Esophagus muscularis mucosa (tissue), 4 donors: ENCODE measurements around the gene CCNQ. TPM values are rescaled to one million over a fixed set of nuclear protein-coding genes. Genes with fewer than 3 reads are reported as not detected.

Source experiments
- DNase-seq: peaks from one replicate; pipeline ENCODE4 v3.0.0-alpha.2; 2017; ENCODE audit errors: extremely low spot score
- H3K27ac ChIP-seq, 4 donors: fragments of 200-600 bp; sonication (generic); replicated peaks in 1 of 4; 1 replicate in 3 of 4; 2 replicates in 1 of 4; pipeline ENCODE4 v1.5.1; 2016 to 2019; ENCODE audit warnings: mild to moderate bottlenecking in 1 of 4
- H3K27me3 ChIP-seq, 4 donors: fragments of 200-600 bp; sonication (generic); one replicate each; pipeline versions ENCODE4 v1.5.1 to v1.6.0; 2016 to 2019
- H3K36me3 ChIP-seq, 4 donors: fragments of 200-600 bp; sonication (generic); one replicate each; pipeline ENCODE4 v1.5.1; 2016 to 2019
- H3K4me1 ChIP-seq, 4 donors: fragments of 200-600 bp; sonication (generic); one replicate each; pipeline ENCODE4 v1.5.1; 2016 to 2019
- H3K4me3 ChIP-seq, 4 donors: fragments of 200-600 bp; sonication (generic); 1 replicate in 2 of 4; 2 replicates in 2 of 4; pipeline ENCODE4 v1.5.1; 2016 to 2019; ENCODE audit warnings: mild to moderate bottlenecking in 4 of 4, moderate library complexity in 1 of 4
- H3K9me3 ChIP-seq, 4 donors: fragments of 200-600 bp; sonication (generic); 1 replicate in 3 of 4; 2 replicates in 1 of 4; pipeline ENCODE4 v1.5.1; 2016 to 2019
- EP300 ChIP-seq: sonication (generic); formaldehyde crosslinking; IDR thresholded peaks from one replicate; pipeline ENCODE4 v1.6.1; 2017; ENCODE audit warnings: antibody characterized with exemption
- POLR2A ChIP-seq: fragments of 450-650 bp; IDR thresholded peaks from one replicate; pipeline ENCODE4 v1.6.1; 2017; ENCODE audit warnings: antibody characterized with exemption, moderate library complexity, mild to moderate bottlenecking, low read depth
- POLR2AphosphoS5 ChIP-seq, 2 donors: sonication (generic); formaldehyde crosslinking; IDR thresholded peaks; one replicate each; pipeline ENCODE4 v1.6.1; 2017; ENCODE audit warnings: antibody characterized with exemption in 2 of 2
- WGBS: methylation state at CpG from one replicate; pipeline ENCODE4 v1.1.5; 2018; 5-methylcytosine and 5-hydroxymethylcytosine counted together
- intact Hi-C: fragments of 100-400 bp; cut with DNase I; formaldehyde crosslinking; loops from one replicate; pipeline ENCODE4 v1.15.1; 2023
- total RNA-seq, 4 donors: library from RNA; depleted of rRNA; stranded (reverse); fragments of >200 nt; gene quantifications; one replicate each; pipeline versions ENCODE4 v1.1.0 to v1.2.1, GENCODE V29; 2016
- TF ChIP-seq, protein P1 (sequence below), 3 experiments: fragments of 200-600 bp in 2 of 3; fragments of 450-650 bp in 1 of 3; sonication (generic) in 2 of 3; IDR thresholded peaks; one replicate each; pipeline ENCODE4 v1.5.1; 2017 to 2019; ENCODE audit warnings: antibody characterized with exemption in 3 of 3, mild to moderate bottlenecking in 2 of 3, moderate library complexity in 1 of 3

The CCNQ gene
- total RNA-seq, 4 donors from 2014 or later: 38.6 to 58.3 (median 49.8) TPM

DNA sequence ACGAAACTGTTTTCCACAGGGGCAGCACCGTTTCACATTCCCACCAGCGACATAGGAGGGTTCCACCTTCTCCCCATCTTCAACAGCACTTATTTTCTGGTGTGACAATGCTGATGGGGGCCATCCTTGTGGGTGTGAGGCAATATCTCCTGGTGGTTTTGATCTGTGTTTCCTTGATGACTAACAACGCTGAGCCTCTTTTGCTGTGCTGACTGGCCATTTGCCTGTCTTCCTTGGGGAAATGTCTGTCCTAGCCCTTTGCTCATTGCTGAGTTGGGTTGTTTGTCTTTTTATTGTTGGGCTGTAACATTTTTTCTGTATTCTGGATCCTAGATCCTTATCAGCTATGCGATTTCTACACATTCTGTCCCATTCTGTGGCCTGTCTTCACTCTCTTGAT is 47.8 kb downstream of the CCNQ start:
- Histone ChIP-seq H3K27ac (no peak overlapping the region), H3K4me3 (no peak overlapping the region), H3K9me3 (no peaks in the 10 kb centered on the region), H3K4me1 (peaks cover 0 to 9% (median 2%) of the 10 kb centered on the region in 4 donors), H3K36me3 (no peaks in the 10 kb centered on the region), H3K27me3 (no peaks in the 10 kb centered on the region)
- WGBS: 81% methylated on average over 5 of the region's 5 CpGs
- no peak for TF ChIP-seq EP300
- TF ChIP-seq POLR2A: no peak
- no peak for TF ChIP-seq POLR2AphosphoS5 (IDR thresholded peaks at IDR 0.05)
- TF ChIP-seq, protein P1, sequence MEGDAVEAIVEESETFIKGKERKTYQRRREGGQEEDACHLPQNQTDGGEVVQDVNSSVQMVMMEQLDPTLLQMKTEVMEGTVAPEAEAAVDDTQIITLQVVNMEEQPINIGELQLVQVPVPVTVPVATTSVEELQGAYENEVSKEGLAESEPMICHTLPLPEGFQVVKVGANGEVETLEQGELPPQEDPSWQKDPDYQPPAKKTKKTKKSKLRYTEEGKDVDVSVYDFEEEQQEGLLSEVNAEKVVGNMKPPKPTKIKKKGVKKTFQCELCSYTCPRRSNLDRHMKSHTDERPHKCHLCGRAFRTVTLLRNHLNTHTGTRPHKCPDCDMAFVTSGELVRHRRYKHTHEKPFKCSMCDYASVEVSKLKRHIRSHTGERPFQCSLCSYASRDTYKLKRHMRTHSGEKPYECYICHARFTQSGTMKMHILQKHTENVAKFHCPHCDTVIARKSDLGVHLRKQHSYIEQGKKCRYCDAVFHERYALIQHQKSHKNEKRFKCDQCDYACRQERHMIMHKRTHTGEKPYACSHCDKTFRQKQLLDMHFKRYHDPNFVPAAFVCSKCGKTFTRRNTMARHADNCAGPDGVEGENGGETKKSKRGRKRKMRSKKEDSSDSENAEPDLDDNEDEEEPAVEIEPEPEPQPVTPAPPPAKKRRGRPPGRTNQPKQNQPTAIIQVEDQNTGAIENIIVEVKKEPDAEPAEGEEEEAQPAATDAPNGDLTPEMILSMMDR (IDR thresholded peaks at IDR 0.05): no peak
- intact Hi-C loops: no loop called here
- DNase-seq: no peak

DNA sequence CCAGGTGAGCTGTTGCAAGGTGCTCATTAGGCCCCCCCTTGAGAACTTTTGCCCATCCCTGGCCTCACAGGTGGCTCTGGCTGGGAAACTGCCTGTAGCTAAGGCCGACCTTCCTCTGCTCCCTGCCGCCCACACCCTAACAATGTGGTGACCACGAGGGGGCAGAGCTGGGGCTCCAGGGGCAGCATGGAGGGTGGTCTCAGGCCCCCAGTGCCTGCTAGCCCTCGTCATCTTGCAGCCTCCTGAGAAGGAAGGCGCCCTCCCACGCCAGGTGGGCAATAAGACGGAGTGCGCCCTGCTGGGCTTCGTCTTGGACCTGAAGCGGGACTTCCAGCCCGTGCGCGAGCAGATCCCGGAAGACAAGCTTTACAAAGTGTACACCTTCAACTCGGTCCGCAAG is 49.1 kb downstream of the CCNQ start:
- Histone ChIP-seq H3K4me1 (peaks cover 0 to 4% (median 0%) of the 10 kb centered on the region in 4 donors), H3K9me3 (no peaks in the 10 kb centered on the region), H3K36me3 (no peaks in the 10 kb centered on the region), H3K4me3 (no peak overlapping the region), H3K27ac (no peak overlapping the region), H3K27me3 (no peaks in the 10 kb centered on the region)
- DNase-seq: no peak
- intact Hi-C loops: no loop called here
- TF ChIP-seq EP300 (no peak), POLR2A (no peak), POLR2AphosphoS5 (IDR thresholded peaks at IDR 0.05) (no peak)
- TF ChIP-seq, protein P1 (IDR thresholded peaks at IDR 0.05): no peak
- WGBS: 89% methylated on average over 13 of the region's 16 CpGs

DNA sequence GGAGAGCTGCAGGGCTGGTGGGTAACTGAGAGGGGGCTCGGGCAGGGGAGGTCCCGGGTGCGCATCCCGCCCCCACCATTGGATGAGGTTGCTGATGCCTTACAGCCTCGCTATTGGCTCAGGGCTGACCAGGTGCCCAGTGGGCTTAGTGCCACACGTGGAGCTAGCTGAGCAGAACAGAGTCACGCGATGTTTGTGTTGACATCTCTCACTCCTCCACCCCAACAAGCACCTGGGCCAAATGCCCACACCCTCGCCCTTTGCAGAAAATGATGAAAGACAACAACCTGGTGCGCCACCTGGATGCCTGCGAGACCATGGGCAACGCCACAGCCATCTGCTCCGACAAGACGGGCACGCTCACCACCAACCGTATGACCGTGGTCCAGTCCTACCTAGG is 49.7 kb downstream of the CCNQ start:
- Histone ChIP-seq H3K27me3 (no peaks in the 10 kb centered on the region), H3K27ac (no peak overlapping the region), H3K4me3 (no peak overlapping the region), H3K36me3 (no peaks in the 10 kb centered on the region), H3K4me1 (no peaks in the 10 kb centered on the region), H3K9me3 (no peaks in the 10 kb centered on the region)
- 85% methylated on average over 17 of the region's 17 CpGs for WGBS
- no peak for DNase-seq
- TF ChIP-seq, protein P1 (IDR thresholded peaks at IDR 0.05): no peak
- TF ChIP-seq EP300 (no peak), POLR2AphosphoS5 (IDR thresholded peaks at IDR 0.05) (no peak), POLR2A (no peak)
- intact Hi-C loops: no loop called here

DNA sequence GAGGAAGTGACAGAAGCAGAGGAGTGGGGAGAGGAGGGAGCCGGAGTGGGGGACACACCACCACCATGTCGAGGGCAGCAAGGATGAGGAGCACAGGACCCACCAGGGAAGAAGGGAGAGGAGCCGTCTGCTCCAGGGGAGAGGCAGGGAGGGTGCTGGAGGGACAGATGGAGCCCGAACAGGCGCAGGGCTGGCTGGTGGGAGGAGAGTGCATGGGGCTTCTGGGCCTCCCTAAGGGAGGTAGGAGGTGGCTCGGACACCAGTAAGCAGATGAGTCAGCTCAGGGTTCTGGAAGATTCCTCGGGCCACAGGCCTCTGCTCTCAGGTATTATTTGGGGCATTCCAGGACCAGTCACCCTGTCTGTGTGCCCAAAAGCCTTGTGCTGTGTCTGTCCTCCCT is 51.7 kb downstream of the CCNQ start:
- WGBS: 69% methylated on average over 7 of the region's 7 CpGs
- H3K27me3 ChIP-seq: no peaks in the 10 kb centered on the region
- no peaks in the 10 kb centered on the region for H3K4me1 ChIP-seq
- no peak overlapping the region for H3K27ac ChIP-seq
- H3K36me3 ChIP-seq: no peaks in the 10 kb centered on the region
- no peaks in the 10 kb centered on the region for H3K9me3 ChIP-seq
- H3K4me3 ChIP-seq: no peak overlapping the region
- TF ChIP-seq, protein P1 (IDR thresholded peaks at IDR 0.05): no peak
- TF ChIP-seq EP300 (no peak), POLR2A (no peak), POLR2AphosphoS5 (IDR thresholded peaks at IDR 0.05) (no peak)
- intact Hi-C loops: no loop called here
- no peak for DNase-seq

DNA sequence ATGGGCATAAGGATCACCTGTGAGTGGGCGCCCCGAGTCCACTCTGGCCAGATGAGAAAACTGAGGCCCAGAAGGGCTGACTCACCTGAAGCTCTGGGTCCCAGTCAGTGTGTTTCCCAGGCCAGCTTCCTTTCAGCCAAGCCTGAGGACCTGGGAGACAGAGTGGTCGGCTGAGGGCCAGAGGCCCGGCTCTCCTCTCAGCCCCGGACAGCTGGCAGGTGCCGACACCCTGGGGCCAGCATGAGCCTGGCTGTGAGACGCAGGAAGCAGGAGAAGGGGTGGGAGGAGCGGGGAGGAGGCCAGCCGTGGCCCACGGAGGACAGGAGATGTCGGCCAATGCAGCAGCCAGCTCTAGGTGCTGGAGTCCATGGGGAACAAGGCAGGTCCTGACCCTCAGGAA is 52.6 kb downstream of the CCNQ start:
- intact Hi-C loops: no loop called here
- DNase-seq: no peak
- no peaks in the 10 kb centered on the region for H3K36me3 ChIP-seq
- WGBS: 85% methylated on average over 9 of the region's 11 CpGs
- H3K27me3 ChIP-seq: no peaks in the 10 kb centered on the region
- H3K27ac ChIP-seq: no peak overlapping the region
- H3K4me3 ChIP-seq: no peak overlapping the region
- TF ChIP-seq, protein P1 (IDR thresholded peaks at IDR 0.05): no peak
- no peak for TF ChIP-seq POLR2A
- TF ChIP-seq EP300: no peak
- TF ChIP-seq POLR2AphosphoS5 (IDR thresholded peaks at IDR 0.05): no peak
- no peaks in the 10 kb centered on the region for H3K9me3 ChIP-seq
- no peaks in the 10 kb centered on the region for H3K4me1 ChIP-seq
